ENCODE data around the gene SUV39H1.
A peak's percentile ranks its signal among the peaks of the same experiment; 100 is the strongest.

SUV39H1 gene

DNA sequence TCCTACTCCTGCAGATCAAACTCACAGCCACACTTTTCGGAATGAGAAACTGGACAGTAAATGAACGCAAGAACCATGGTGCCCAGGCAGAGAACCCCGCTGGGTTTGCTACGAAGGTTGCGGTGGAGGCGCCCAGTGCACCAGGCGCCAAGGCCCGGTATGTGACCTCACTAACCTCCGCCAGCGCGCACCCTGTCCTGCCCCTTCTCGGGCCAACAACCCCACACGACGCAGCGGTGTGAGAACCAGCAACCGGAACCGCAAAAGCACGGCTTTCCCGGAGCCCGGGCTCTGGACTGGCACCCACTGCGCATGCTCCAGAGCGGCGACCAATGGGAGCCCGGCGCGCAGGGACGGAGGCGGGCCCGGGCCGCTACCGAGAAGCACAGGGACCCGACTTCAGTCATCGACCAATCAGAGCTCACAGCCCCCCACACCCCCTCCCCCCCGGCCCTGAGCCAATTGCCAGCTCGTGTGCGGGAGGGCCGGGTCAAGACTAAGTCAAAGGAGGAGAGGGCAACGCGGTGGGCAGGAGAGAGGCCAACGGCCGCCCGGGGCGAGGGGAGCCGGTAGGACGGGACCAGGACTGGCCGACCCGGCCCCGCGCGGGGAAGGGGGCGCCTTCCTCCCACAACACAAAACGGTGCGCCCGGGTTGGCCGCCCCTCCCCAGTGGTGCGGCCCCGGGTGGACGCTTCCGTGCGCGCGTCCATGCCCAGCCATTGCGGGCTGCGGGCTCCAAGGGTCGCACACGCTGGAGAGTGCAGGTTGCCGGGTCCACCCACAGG lies 20.2 kb upstream of the SUV39H1 start (continued):
- TF ChIP-seq ZNF16 (tag by site-specific recombination; IDR thresholded peaks at IDR 0.05; ENCODE audit: low read depth): no peak
- peak; percentile 92 for TF ChIP-seq SP2 (tag by site-specific recombination; IDR thresholded peaks at IDR 0.05)
- TF ChIP-seq, protein P1, sequence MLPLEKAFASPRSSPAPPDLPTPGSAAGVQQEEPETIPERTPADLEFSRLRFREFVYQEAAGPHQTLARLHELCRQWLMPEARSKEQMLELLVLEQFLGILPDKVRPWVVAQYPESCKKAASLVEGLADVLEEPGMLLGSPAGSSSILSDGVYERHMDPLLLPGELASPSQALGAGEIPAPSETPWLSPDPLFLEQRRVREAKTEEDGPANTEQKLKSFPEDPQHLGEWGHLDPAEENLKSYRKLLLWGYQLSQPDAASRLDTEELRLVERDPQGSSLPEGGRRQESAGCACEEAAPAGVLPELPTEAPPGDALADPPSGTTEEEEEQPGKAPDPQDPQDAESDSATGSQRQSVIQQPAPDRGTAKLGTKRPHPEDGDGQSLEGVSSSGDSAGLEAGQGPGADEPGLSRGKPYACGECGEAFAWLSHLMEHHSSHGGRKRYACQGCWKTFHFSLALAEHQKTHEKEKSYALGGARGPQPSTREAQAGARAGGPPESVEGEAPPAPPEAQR (tag by site-specific recombination; IDR thresholded peaks at IDR 0.05): no peak
- no peak for TF ChIP-seq ZNF366 (tag by site-specific recombination; conservative IDR thresholded peaks at IDR 0.05)
- 0 out of 2 replicates have a peak, but pooled peaks have one; percentile 47 for TF ChIP-seq ZNF335 (tag by site-specific recombination; conservative IDR thresholded peaks at IDR 0.05)
- TF ChIP-seq, protein P2, sequence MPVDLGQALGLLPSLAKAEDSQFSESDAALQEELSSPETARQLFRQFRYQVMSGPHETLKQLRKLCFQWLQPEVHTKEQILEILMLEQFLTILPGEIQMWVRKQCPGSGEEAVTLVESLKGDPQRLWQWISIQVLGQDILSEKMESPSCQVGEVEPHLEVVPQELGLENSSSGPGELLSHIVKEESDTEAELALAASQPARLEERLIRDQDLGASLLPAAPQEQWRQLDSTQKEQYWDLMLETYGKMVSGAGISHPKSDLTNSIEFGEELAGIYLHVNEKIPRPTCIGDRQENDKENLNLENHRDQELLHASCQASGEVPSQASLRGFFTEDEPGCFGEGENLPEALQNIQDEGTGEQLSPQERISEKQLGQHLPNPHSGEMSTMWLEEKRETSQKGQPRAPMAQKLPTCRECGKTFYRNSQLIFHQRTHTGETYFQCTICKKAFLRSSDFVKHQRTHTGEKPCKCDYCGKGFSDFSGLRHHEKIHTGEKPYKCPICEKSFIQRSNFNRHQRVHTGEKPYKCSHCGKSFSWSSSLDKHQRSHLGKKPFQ (tag by site-specific recombination; IDR thresholded peaks at IDR 0.05): no peak
- TF ChIP-seq ZFP41 (tag by site-specific recombination; IDR thresholded peaks at IDR 0.05; ENCODE audit: borderline replicate concordance): no peak
- TF ChIP-seq ZNF777 (tag by site-specific recombination; IDR thresholded peaks at IDR 0.05; ENCODE audit: borderline replicate concordance): no peak; the same call in 1 of the 2 replicates
- TF ChIP-seq, protein P3, sequence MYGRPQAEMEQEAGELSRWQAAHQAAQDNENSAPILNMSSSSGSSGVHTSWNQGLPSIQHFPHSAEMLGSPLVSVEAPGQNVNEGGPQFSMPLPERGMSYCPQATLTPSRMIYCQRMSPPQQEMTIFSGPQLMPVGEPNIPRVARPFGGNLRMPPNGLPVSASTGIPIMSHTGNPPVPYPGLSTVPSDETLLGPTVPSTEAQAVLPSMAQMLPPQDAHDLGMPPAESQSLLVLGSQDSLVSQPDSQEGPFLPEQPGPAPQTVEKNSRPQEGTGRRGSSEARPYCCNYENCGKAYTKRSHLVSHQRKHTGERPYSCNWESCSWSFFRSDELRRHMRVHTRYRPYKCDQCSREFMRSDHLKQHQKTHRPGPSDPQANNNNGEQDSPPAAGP (tag by site-specific recombination; IDR thresholded peaks at IDR 0.05): 0 out of 2 replicates have a peak, but pooled peaks have one; percentile 14
- TF ChIP-seq ZNF677 (tag by site-specific recombination; IDR thresholded peaks at IDR 0.05): no peak
- TF ChIP-seq ZNF184 (tag by site-specific recombination; IDR thresholded peaks at IDR 0.05): no peak
- TF ChIP-seq ZNF391 (tag by site-specific recombination; IDR thresholded peaks at IDR 0.05; ENCODE audit: borderline replicate concordance, low read depth): no peak
- no peak for TF ChIP-seq SCRT1 (tag by site-specific recombination; IDR thresholded peaks at IDR 0.05; ENCODE audit: borderline replicate concordance)
- no peak for TF ChIP-seq ZNF510 (tag by site-specific recombination; IDR thresholded peaks at IDR 0.05; ENCODE audit: insufficient replicate concordance)
- TF ChIP-seq, protein P4, sequence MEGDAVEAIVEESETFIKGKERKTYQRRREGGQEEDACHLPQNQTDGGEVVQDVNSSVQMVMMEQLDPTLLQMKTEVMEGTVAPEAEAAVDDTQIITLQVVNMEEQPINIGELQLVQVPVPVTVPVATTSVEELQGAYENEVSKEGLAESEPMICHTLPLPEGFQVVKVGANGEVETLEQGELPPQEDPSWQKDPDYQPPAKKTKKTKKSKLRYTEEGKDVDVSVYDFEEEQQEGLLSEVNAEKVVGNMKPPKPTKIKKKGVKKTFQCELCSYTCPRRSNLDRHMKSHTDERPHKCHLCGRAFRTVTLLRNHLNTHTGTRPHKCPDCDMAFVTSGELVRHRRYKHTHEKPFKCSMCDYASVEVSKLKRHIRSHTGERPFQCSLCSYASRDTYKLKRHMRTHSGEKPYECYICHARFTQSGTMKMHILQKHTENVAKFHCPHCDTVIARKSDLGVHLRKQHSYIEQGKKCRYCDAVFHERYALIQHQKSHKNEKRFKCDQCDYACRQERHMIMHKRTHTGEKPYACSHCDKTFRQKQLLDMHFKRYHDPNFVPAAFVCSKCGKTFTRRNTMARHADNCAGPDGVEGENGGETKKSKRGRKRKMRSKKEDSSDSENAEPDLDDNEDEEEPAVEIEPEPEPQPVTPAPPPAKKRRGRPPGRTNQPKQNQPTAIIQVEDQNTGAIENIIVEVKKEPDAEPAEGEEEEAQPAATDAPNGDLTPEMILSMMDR (tag by site-specific recombination; IDR thresholded peaks at IDR 0.05): no peak; the same call in 1 of the 2 replicates
- TF ChIP-seq ZBTB1 (tag by site-specific recombination; IDR thresholded peaks at IDR 0.05): peak; percentile 91
- TF ChIP-seq ZNF350 (tag by site-specific recombination; IDR thresholded peaks at IDR 0.05): no peak
- no peak for TF ChIP-seq ZNF624 (tag by site-specific recombination; IDR thresholded peaks at IDR 0.05)
- no peak for TF ChIP-seq ZNF155 (tag by site-specific recombination; IDR thresholded peaks at IDR 0.05)
- TF ChIP-seq ZNF701 (tag by site-specific recombination; IDR thresholded peaks at IDR 0.05): no peak
- TF ChIP-seq ZFHX2 (tag by site-specific recombination; conservative IDR thresholded peaks at IDR 0.05): peak; percentile 44; the same call in 1 of the 2 replicates
- no peak for TF ChIP-seq ZNF830 (tag by site-specific recombination; IDR thresholded peaks at IDR 0.05; ENCODE audit: low read depth)
- TF ChIP-seq ZNF623 (tag by site-specific recombination; IDR thresholded peaks at IDR 0.05): no peak
- TF ChIP-seq ZNF239 (tag by site-specific recombination; IDR thresholded peaks at IDR 0.05): no peak
- TF ChIP-seq ZNF132 (tag by site-specific recombination; IDR thresholded peaks at IDR 0.05; ENCODE audit: borderline replicate concordance): no peak
- TF ChIP-seq ZNF274 (IDR thresholded peaks at IDR 0.05; ENCODE audit: low read length): no peak
- no peak for TF ChIP-seq ZNF274 (tag by site-specific recombination; IDR thresholded peaks at IDR 0.05; ENCODE audit: borderline replicate concordance)
- TF ChIP-seq ZNF248 (tag by site-specific recombination; IDR thresholded peaks at IDR 0.05): no peak
- TF ChIP-seq, protein P5, sequence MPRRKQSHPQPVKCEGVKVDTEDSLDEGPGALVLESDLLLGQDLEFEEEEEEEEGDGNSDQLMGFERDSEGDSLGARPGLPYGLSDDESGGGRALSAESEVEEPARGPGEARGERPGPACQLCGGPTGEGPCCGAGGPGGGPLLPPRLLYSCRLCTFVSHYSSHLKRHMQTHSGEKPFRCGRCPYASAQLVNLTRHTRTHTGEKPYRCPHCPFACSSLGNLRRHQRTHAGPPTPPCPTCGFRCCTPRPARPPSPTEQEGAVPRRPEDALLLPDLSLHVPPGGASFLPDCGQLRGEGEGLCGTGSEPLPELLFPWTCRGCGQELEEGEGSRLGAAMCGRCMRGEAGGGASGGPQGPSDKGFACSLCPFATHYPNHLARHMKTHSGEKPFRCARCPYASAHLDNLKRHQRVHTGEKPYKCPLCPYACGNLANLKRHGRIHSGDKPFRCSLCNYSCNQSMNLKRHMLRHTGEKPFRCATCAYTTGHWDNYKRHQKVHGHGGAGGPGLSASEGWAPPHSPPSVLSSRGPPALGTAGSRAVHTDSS (tag by site-specific recombination; IDR thresholded peaks at IDR 0.05): no peak; the same call in 1 of the 2 replicates
- no peak for TF ChIP-seq ZNF266 (tag by site-specific recombination; IDR thresholded peaks at IDR 0.05; ENCODE audit: low read depth)
- TF ChIP-seq ZNF785 (tag by site-specific recombination; IDR thresholded peaks at IDR 0.05): no peak
- TF ChIP-seq, protein P6, sequence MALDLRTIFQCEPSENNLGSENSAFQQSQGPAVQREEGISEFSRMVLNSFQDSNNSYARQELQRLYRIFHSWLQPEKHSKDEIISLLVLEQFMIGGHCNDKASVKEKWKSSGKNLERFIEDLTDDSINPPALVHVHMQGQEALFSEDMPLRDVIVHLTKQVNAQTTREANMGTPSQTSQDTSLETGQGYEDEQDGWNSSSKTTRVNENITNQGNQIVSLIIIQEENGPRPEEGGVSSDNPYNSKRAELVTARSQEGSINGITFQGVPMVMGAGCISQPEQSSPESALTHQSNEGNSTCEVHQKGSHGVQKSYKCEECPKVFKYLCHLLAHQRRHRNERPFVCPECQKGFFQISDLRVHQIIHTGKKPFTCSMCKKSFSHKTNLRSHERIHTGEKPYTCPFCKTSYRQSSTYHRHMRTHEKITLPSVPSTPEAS (tag by site-specific recombination; IDR thresholded peaks at IDR 0.05): no peak
